AG10803 (cell line): Measurements from ENCODE around the gene EMILIN2.
A peak's percentile ranks its signal among the peaks of the same experiment; 100 is the strongest.

Source experiments
- DNase-seq: peaks from one replicate; pipeline ENCODE4 v3.0.0; 2010; ENCODE audit warnings: low read depth
- H3K4me3 ChIP-seq: 2 replicates; pipeline ENCODE4 v1.5.1; 2011; ENCODE audit warnings: mild to moderate bottlenecking, low read length, control low read depth
- TF ChIP-seq, protein P1 (sequence below): conservative IDR thresholded peaks from 2 replicates; pipeline ENCODE4 v1.5.1; 2011; ENCODE audit warnings: mild to moderate bottlenecking, low read length, control low read depth, inconsistent platforms

EMILIN2 gene

DNA sequence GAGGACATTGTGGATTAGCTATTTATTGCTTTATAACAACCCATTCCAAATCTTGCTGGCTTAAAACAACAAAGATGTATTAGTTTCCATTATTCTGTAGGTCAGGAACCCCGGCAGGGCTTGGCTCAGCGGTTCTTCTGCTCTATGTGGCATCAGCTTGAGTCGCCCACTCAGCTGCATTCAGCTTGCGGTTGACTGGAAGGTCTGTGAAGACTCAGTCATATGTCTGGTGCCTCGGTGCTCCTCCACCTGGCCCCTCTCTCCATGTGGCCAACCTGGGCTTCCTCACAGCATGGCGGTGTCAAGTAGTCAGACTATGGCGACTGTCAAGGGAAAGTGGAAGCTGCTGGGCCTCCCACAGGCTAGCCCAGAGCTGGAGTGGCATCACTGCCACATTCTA is 48.6 kb downstream of the EMILIN2 start:
- no peak for DNase-seq
- H3K4me3 ChIP-seq: no peak overlapping the region
- TF ChIP-seq, protein P1, sequence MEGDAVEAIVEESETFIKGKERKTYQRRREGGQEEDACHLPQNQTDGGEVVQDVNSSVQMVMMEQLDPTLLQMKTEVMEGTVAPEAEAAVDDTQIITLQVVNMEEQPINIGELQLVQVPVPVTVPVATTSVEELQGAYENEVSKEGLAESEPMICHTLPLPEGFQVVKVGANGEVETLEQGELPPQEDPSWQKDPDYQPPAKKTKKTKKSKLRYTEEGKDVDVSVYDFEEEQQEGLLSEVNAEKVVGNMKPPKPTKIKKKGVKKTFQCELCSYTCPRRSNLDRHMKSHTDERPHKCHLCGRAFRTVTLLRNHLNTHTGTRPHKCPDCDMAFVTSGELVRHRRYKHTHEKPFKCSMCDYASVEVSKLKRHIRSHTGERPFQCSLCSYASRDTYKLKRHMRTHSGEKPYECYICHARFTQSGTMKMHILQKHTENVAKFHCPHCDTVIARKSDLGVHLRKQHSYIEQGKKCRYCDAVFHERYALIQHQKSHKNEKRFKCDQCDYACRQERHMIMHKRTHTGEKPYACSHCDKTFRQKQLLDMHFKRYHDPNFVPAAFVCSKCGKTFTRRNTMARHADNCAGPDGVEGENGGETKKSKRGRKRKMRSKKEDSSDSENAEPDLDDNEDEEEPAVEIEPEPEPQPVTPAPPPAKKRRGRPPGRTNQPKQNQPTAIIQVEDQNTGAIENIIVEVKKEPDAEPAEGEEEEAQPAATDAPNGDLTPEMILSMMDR: no peak

DNA sequence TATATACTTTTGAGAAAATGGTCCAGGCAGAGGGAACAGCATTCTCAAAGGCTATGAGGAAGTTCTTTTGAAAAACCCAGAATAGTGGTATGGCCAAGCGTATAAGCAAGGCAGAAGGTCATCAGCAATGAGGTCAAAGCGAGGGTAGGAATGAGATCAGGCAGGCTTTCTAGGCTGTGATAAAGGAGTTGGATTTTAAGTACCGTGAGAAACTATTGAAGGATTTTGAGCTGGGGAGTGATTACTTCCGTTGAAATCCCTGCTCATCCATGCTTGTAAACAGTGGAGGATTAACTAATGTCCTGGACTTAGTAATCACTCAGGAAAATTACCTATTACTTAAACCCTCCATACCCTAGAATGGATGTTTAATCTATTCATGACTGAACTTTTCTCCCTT is 50.2 kb downstream of the EMILIN2 start:
- no peak overlapping the region for H3K4me3 ChIP-seq
- no peak for DNase-seq
- TF ChIP-seq, protein P1: no peak

DNA sequence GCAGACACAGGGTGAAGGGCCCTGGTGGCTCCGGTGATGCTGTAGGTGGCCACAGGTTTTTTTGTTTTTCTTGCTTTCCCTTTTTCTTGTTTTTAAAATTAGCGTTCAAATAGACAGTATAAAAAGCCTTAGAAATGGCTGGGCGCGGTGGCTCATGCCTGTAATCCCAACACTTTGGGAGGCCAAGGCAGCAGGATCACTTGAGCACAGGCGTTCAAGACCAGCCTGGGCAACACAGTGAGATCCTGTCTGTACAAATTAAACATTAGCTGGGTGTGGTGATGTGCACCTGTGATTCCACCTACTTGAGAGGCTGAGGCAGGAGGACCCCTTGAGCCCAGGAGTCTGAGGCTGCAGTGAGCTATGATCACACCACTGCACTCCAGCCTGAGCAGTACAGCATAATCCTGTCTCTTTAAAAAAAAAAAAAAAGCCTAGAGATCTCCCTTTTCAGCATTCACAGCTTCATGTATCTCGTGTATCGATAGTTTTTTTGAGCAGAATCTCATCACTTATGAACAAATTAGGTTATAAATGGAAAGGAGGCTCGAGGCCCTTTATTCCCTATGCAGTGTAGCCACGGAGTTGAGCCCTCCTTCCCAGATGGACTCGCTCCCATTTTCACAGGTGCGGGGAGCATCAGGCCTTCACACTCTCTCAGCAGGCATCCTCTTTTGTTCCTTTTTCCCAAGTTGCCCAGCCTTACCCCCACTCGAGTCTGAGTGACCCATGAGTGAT is 50.8 kb downstream of the EMILIN2 start:
- H3K4me3 ChIP-seq: no peak overlapping the region
- TF ChIP-seq, protein P1: no peak
- no peak for DNase-seq

DNA sequence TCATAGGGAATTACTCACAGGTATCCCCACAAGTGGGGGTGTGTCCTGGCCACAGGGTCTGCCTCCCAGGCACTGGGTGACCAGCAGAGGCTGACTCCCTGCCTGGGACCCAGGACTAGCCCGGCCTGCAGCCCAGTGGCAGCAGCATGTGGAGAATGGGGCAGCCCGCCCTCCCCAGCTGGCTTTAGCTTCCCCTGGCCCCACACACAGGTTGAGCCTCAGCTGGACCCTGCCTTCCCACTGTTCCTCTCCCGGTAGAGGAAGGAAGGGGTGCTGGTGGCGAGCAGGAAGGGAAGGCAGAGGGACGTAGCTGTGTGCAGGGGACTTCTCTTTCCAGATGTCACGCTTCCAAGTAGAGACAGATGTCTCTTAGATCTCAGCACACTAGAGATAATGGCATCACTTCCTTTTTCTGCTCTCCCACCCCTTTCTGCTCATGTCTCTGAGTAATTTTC is 51.4 kb downstream of the EMILIN2 start:
- peak; percentile 36 for DNase-seq
- TF ChIP-seq, protein P1: no peak
- H3K4me3 ChIP-seq: no peak overlapping the region

DNA sequence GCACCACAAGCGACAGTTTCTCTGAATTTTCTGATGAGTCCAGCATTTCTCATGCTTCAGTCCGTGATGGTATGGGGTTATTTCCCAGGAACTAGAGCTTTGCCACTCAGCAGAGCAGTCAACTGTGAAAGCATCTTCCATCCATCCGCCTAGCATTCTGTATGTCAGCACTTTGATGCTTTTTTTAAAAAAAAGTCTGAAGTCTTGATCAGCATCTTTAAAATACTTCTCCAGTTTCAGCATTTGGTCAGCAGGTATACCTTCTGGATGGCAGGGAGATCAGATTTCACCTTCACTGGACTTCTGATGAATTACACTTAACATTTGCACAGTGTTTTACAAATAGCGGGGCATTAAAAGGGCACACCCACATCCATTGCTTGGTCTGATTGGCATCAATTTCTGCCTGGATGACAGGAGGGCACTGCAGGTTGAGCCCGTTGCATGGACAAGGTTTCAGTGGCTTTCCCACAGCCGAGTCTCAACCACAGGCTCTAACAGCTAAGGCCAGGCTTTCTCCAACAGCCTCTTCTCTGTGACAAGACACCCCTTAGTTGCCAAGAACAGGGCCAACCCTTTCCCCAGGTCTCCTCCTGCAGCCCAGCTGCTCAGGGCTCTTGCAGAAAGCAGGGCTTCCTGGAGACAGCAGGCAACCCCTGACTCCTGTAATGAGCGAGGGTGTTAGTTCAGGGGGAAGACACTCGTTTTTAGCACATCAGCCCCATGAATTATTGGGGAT is 54.0 kb downstream of the EMILIN2 start:
- TF ChIP-seq, protein P1: no peak
- no peak for DNase-seq
- no peak overlapping the region for H3K4me3 ChIP-seq

DNA sequence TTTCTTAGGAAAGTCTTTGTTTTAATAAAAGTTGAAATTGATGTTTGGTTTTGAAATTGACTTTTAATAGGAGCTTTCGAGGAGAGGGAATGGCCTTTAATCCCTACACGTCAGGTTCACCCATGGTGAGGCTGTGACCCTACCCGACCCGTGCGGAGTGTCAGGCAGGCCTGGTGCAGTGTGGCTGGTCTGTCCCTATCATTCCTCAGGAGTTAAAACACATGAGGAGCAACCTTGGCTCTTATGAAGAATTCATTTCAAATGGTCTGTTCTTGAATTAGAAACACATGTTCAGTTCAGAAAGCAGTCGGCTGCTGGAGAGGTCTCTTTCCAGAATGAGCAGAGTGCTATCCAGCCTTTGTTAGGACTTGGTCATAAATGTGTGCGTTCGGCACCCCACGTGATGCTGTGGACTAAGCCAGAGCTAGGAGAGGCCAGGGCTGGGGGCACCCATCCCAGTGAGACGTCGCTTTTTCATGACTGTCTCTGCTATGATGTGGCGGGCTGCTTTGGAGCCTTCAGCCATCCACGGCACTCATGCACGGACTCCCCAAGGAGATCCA is 54.7 kb downstream of the EMILIN2 start:
- TF ChIP-seq, protein P1: no peak
- peak; percentile 87 for DNase-seq
- no peak overlapping the region for H3K4me3 ChIP-seq
